Activated CD4-positive, alpha-beta memory T cell treated with anti-CD3 and anti-CD28 coated beads, Interleukin-2, amount 10 ng/mL, durations not matched to agents 7 days and 5 days (primary cell): ENCODE measurements around the gene TDRD9. TPM values are rescaled to one million over a fixed set of nuclear protein-coding genes. Genes with fewer than 3 reads are reported as not detected.

Experiments
- CTCF ChIA-PET: fragments of 350-600 bp; sonication (Branson Sonifier 250); formaldehyde crosslinking; loops from one replicate; lab custom pipeline; 2021; ENCODE audit warnings: antibody characterized with exemption, inconsistent platforms; lab: Charles Lee
- POLR2A ChIA-PET: fragments of 350-600 bp; sonication (Branson Sonifier 250); formaldehyde crosslinking; loops from one replicate; lab custom pipeline; 2021; ENCODE audit warnings: antibody characterized with exemption; lab: Charles Lee
- DNase-seq: peaks from one replicate; pipeline ENCODE4 v3.0.0-alpha.2; 2020
- H3K27ac Mint-ChIP-seq: one replicate; pipeline ENCODE4 v1.8.0; 2021; ENCODE audit warnings: mild to moderate bottlenecking, mixed read lengths
- H3K27me3 Mint-ChIP-seq: one replicate; pipeline ENCODE4 v1.8.0; 2021; ENCODE audit warnings: mixed read lengths
- H3K36me3 Mint-ChIP-seq: one replicate; pipeline ENCODE4 v1.8.0; 2021; ENCODE audit warnings: low read depth, mixed read lengths
- H3K4me1 Mint-ChIP-seq: one replicate; pipeline ENCODE4 v1.8.0; 2021; ENCODE audit warnings: mixed read lengths
- H3K4me3 Mint-ChIP-seq: one replicate; pipeline ENCODE4 v1.8.0; 2021; ENCODE audit warnings: mild to moderate bottlenecking, mixed read lengths
- H3K9me3 Mint-ChIP-seq: one replicate; pipeline ENCODE4 v1.8.0; 2021; ENCODE audit warnings: mixed read lengths
- total RNA-seq, 2 experiments: library from RNA; stranded (reverse); gene quantifications; one replicate each; pipeline ENCODE4 v1.2.3, GENCODE V29; 2021

Gene TDRD9
- total RNA-seq, 2 experiments from 2014 or later: 0.08 to 0.13 TPM

- peaks cover 4% of the 10 kb centered on the region for H3K4me1 Mint-ChIP-seq
- H3K9me3 Mint-ChIP-seq: no peaks in the 10 kb centered on the region
- H3K27me3 Mint-ChIP-seq: peaks cover under 1% of the 10 kb centered on the region
- no peak overlapping the region for H3K4me3 Mint-ChIP-seq
- POLR2A ChIA-PET: no interaction called here
- H3K36me3 Mint-ChIP-seq: no peaks in the 10 kb centered on the region
- DNase-seq: no peak
- CTCF ChIA-PET: no interaction called here
- no peak overlapping the region for H3K27ac Mint-ChIP-seq
Measured at GRCh38 chr14:104091061-104091926, 163.0 kb downstream of the TDRD9 start.

- Mint-ChIP-seq H3K27me3 (no peaks in the 10 kb centered on the region), H3K27ac (no peak overlapping the region), H3K4me1 (peaks cover 4% of the 10 kb centered on the region), H3K4me3 (no peak overlapping the region), H3K9me3 (no peaks in the 10 kb centered on the region), H3K36me3 (no peaks in the 10 kb centered on the region)
- ChIA-PET POLR2A (no interaction called here), CTCF (no interaction called here)
- DNase-seq: no peak
Measured at GRCh38 chr14:104091927-104092771, 163.9 kb downstream of the TDRD9 start.

GRCh38 chr14:104092931-104093365 is 164.7 kb downstream of the TDRD9 start:
- Mint-ChIP-seq H3K27me3 (no peaks in the 10 kb centered on the region), H3K4me3 (no peak overlapping the region), H3K4me1 (peaks cover 4% of the 10 kb centered on the region), H3K27ac (no peak overlapping the region), H3K9me3 (no peaks in the 10 kb centered on the region), H3K36me3 (no peaks in the 10 kb centered on the region)
- ChIA-PET CTCF (interaction anchor here (1.5 kb wide), 1 partner anchor 135 kb away, joined by 3 read pairs; no protein-coding TSS in a partner anchor), POLR2A (no interaction called here)
- no peak for DNase-seq

- no peaks in the 10 kb centered on the region for H3K9me3 Mint-ChIP-seq
- no peak overlapping the region for H3K27ac Mint-ChIP-seq
- no peaks in the 10 kb centered on the region for H3K36me3 Mint-ChIP-seq
- peaks cover 4% of the 10 kb centered on the region for H3K4me1 Mint-ChIP-seq
- H3K27me3 Mint-ChIP-seq: no peaks in the 10 kb centered on the region
- no peak for DNase-seq
- ChIA-PET POLR2A (no interaction called here), CTCF (interaction anchor here (0.8 to 1.7 kb wide), 7 partner anchors 10 to 470 kb away, joined by 3 to 6 read pairs (median 3); no protein-coding TSS in a partner anchor)
- no peak overlapping the region for H3K4me3 Mint-ChIP-seq
Measured at GRCh38 chr14:104093366-104094055, 165.3 kb downstream of the TDRD9 start.

- Mint-ChIP-seq H3K4me3 (no peak overlapping the region), H3K4me1 (peaks cover 4% of the 10 kb centered on the region), H3K9me3 (no peaks in the 10 kb centered on the region), H3K36me3 (no peaks in the 10 kb centered on the region), H3K27ac (no peak overlapping the region), H3K27me3 (no peaks in the 10 kb centered on the region)
- DNase-seq: no peak
- ChIA-PET POLR2A (no interaction called here), CTCF (interaction anchor here (0.8 to 1.7 kb wide), 7 partner anchors 11 to 470 kb away, joined by 3 to 6 read pairs (median 3); no protein-coding TSS in a partner anchor)
Measured at GRCh38 chr14:104094056-104094708, 165.9 kb downstream of the TDRD9 start.

GRCh38 chr14:104094709-104095425 is 166.6 kb downstream of the TDRD9 start:
- Mint-ChIP-seq H3K36me3 (no peaks in the 10 kb centered on the region), H3K4me1 (peaks cover 4% of the 10 kb centered on the region), H3K27ac (no peak overlapping the region), H3K4me3 (no peak overlapping the region), H3K27me3 (no peaks in the 10 kb centered on the region), H3K9me3 (no peaks in the 10 kb centered on the region)
- CTCF ChIA-PET: interaction anchor here (1.0 to 1.7 kb wide), 5 partner anchors 18 to 133 kb away, joined by 3 to 6 read pairs (median 4); no protein-coding TSS in a partner anchor
- DNase-seq: peak; percentile 78
- POLR2A ChIA-PET: no interaction called here

GRCh38 chr14:104095426-104096310 is 167.4 kb downstream of the TDRD9 start:
- H3K27ac Mint-ChIP-seq: no peak overlapping the region
- ChIA-PET POLR2A (no interaction called here), CTCF (interaction anchor here (1.6 to 1.8 kb wide), 3 partner anchors 8 to 19 kb away, joined by 4 to 6 read pairs (median 4); no protein-coding TSS in a partner anchor)
- H3K4me3 Mint-ChIP-seq: no peak overlapping the region
- no peak for DNase-seq
- no peaks in the 10 kb centered on the region for H3K9me3 Mint-ChIP-seq
- no peaks in the 10 kb centered on the region for H3K27me3 Mint-ChIP-seq
- peaks cover 4% of the 10 kb centered on the region for H3K4me1 Mint-ChIP-seq
- no peaks in the 10 kb centered on the region for H3K36me3 Mint-ChIP-seq

GRCh38 chr14:104096318-104096717 is 168.1 kb downstream of the TDRD9 start:
- H3K4me1 Mint-ChIP-seq: peaks cover 4% of the 10 kb centered on the region
- DNase-seq: no peak
- no peaks in the 10 kb centered on the region for H3K27me3 Mint-ChIP-seq
- H3K27ac Mint-ChIP-seq: no peak overlapping the region
- ChIA-PET POLR2A (no interaction called here), CTCF (interaction anchor here (1.6 to 1.8 kb wide), 2 partner anchors 9 to 19 kb away, joined by 4 read pairs; no protein-coding TSS in a partner anchor)
- H3K36me3 Mint-ChIP-seq: no peaks in the 10 kb centered on the region
- H3K4me3 Mint-ChIP-seq: no peak overlapping the region
- no peaks in the 10 kb centered on the region for H3K9me3 Mint-ChIP-seq

- H3K27me3 Mint-ChIP-seq: no peaks in the 10 kb centered on the region
- CTCF ChIA-PET: interaction anchor here (1.6 to 1.8 kb wide), 2 partner anchors 10 to 19 kb away, joined by 4 read pairs; no protein-coding TSS in a partner anchor
- POLR2A ChIA-PET: no interaction called here
- DNase-seq: no peak
- H3K9me3 Mint-ChIP-seq: no peaks in the 10 kb centered on the region
- H3K4me3 Mint-ChIP-seq: no peak overlapping the region
- H3K4me1 Mint-ChIP-seq: peaks cover 4% of the 10 kb centered on the region
- H3K27ac Mint-ChIP-seq: no peak overlapping the region
- no peaks in the 10 kb centered on the region for H3K36me3 Mint-ChIP-seq
Measured at GRCh38 chr14:104096751-104097700, 168.8 kb downstream of the TDRD9 start.
